ENCODE results near the gene METTL26. TPM values are rescaled to one million over a fixed set of nuclear protein-coding genes. Genes with fewer than 3 reads are reported as not detected.

METTL26 gene
- total RNA-seq, 4 donors from 2014 or later, result 69.6 to 105 (median 79.9) TPM

- TF ChIP-seq POLR2A (IDR thresholded peaks at IDR 0.05) (no peak), CTCF (IDR thresholded peaks at IDR 0.05) (no peak)
- WGBS, 2 donors, result 88 to 93% methylated on average over 13 of the region's 13 CpGs
- Histone ChIP-seq H3K27me3 (no peaks in the 10 kb centered on the region), H3K9me3 (no peaks in the 10 kb centered on the region), H3K4me1 (peaks cover 11 to 47% (median 12%) of the 10 kb centered on the region in 3 donors), H3K36me3 (peaks cover 0 to 9% (median 4%) of the 10 kb centered on the region in 3 donors), H3K27ac (no peak overlapping the region), H3K4me3 (no peak overlapping the region)
- intact Hi-C loops (cut with DNase I), result no loop called here
- no peak for DNase-seq
Measured at GRCh38 chr16:609316-609715, 26.8 kb downstream of the METTL26 start.

- peaks cover 11 to 47% (median 12%) of the 10 kb centered on the region in 3 donors for H3K4me1 ChIP-seq
- WGBS, 2 donors, result 44 to 45% methylated on average over 5 to 10 of the region's 10 CpGs
- peaks cover 0 to 4% (median 0%) of the 10 kb centered on the region in 3 donors for H3K36me3 ChIP-seq
- H3K27me3 ChIP-seq, result no peaks in the 10 kb centered on the region
- intact Hi-C loops (cut with DNase I), result no loop called here
- H3K9me3 ChIP-seq, result no peaks in the 10 kb centered on the region
- no peak overlapping the region for H3K27ac ChIP-seq
- no peak for TF ChIP-seq POLR2A (IDR thresholded peaks at IDR 0.05)
- no peak for TF ChIP-seq CTCF (IDR thresholded peaks at IDR 0.05)
- DNase-seq, result no peak
- no peak overlapping the region for H3K4me3 ChIP-seq
Measured at GRCh38 chr16:608019-608418, 28.1 kb downstream of the METTL26 start.

- DNase-seq, result no peak
- Histone ChIP-seq H3K4me1 (peaks cover 11 to 47% (median 12%) of the 10 kb centered on the region in 3 donors), H3K27ac (no peak overlapping the region), H3K4me3 (no peak overlapping the region), H3K27me3 (no peaks in the 10 kb centered on the region), H3K9me3 (no peaks in the 10 kb centered on the region), H3K36me3 (peaks cover 0 to 7% (median 4%) of the 10 kb centered on the region in 3 donors)
- TF ChIP-seq POLR2A (IDR thresholded peaks at IDR 0.05) (no peak), CTCF (IDR thresholded peaks at IDR 0.05) (no peak)
- intact Hi-C loops (cut with DNase I), result no loop called here
- 84 to 88% methylated on average over 13 to 20 of the region's 22 CpGs for WGBS, 2 donors
Measured at GRCh38 chr16:606656-607307, 29.3 kb downstream of the METTL26 start.

- H3K4me1 ChIP-seq, result peaks cover 0 to 26% (median 3%) of the 10 kb centered on the region in 3 donors
- 80 to 91% methylated on average over 5 of the region's 5 CpGs for WGBS, 2 donors
- intact Hi-C loops (cut with DNase I), result no loop called here
- TF ChIP-seq POLR2A (IDR thresholded peaks at IDR 0.05), result no peak
- no peak for TF ChIP-seq CTCF (IDR thresholded peaks at IDR 0.05)
- no peaks in the 10 kb centered on the region for H3K27me3 ChIP-seq
- no peak overlapping the region for H3K4me3 ChIP-seq
- no peak overlapping the region for H3K27ac ChIP-seq
- no peaks in the 10 kb centered on the region for H3K9me3 ChIP-seq
- H3K36me3 ChIP-seq, result peaks cover 0 to 31% (median 4%) of the 10 kb centered on the region in 3 donors
- DNase-seq, result no peak
Measured at GRCh38 chr16:603933-604332, 32.2 kb downstream of the METTL26 start.

GRCh38 chr16:600781-601180 lies 35.3 kb downstream of the METTL26 start:
- no peak overlapping the region for H3K27ac ChIP-seq
- intact Hi-C loops (cut with DNase I), result no loop called here
- peaks cover 0 to 52% (median 4%) of the 10 kb centered on the region in 3 donors for H3K36me3 ChIP-seq
- H3K27me3 ChIP-seq, result no peaks in the 10 kb centered on the region
- H3K9me3 ChIP-seq, result no peaks in the 10 kb centered on the region
- TF ChIP-seq CTCF (IDR thresholded peaks at IDR 0.05), result no peak
- no peak for TF ChIP-seq POLR2A (IDR thresholded peaks at IDR 0.05)
- 69% methylated on average over 7 of the region's 7 CpGs for WGBS, 2 donors
- DNase-seq, result no peak
- no peak overlapping the region for H3K4me3 ChIP-seq
- peaks cover under 1 to 11% (median 5%) of the 10 kb centered on the region in 3 donors for H3K4me1 ChIP-seq
